B cell (primary cell): ENCODE measurements around the gene WDSUB1. TPM values are rescaled to one million over a fixed set of nuclear protein-coding genes. Genes with fewer than 3 reads are reported as not detected.

ENCODE experiments used
- ATAC-seq: fragments of 200-7000 bp; cut with Tn5 transposase; one replicate; pipeline ENCODE4 v1.10.0; 2021; ENCODE audit warnings: low read depth, mild to moderate bottlenecking, moderate number of reproducible peaks, moderate library complexity
- CTCF ChIA-PET: fragments of 350-600 bp; sonication (Branson Sonifier 250); formaldehyde crosslinking; loops from one replicate; lab custom pipeline; 2021; ENCODE audit warnings: antibody characterized with exemption, inconsistent platforms; lab: Charles Lee
- POLR2A ChIA-PET: fragments of 350-600 bp; sonication (Branson Sonifier 250); formaldehyde crosslinking; loops from one replicate; lab custom pipeline; 2021; ENCODE audit warnings: antibody characterized with exemption; lab: Charles Lee
- DNase-seq: peaks from one replicate; pipeline ENCODE4 v3.0.0; 2013
- H2AFZ ChIP-seq: 2 replicates; pipeline ENCODE4 v1.6.1; 2012; ENCODE audit warnings: mild to moderate bottlenecking, low read depth, low read length; ENCODE audit not compliant: insufficient read depth, poor library complexity, severe bottlenecking
- H3K27ac ChIP-seq, 2 donors: 1 replicate in 1 of 2; 2 replicates in 1 of 2; pipeline ENCODE4 v1.5.1; 2012 to 2013; ENCODE audit warnings: low read length in 2 of 2, mild to moderate bottlenecking in 2 of 2, moderate library complexity in 1 of 2
- H3K27me3 ChIP-seq, 4 experiments: fragments of 200-600 bp in 1 of 4; sonication (generic) in 1 of 4; replicated peaks in 1 of 4; 1 replicate in 2 of 4; 2 replicates in 2 of 4; pipeline versions ENCODE4 v1.6.1 to v1.7.0; 2013 to 2016; ENCODE audit warnings: low read length in 3 of 4, mild to moderate bottlenecking in 2 of 4, mixed read lengths in 1 of 4, moderate library complexity in 1 of 4; ENCODE audit not compliant: insufficient read depth in 4 of 4, control insufficient read depth in 3 of 4; ENCODE audit errors: control extremely low read depth in 1 of 4
- H3K36me3 ChIP-seq, 2 experiments: replicated peaks in 1 of 2; 1 replicate in 1 of 2; 2 replicates in 1 of 2; pipeline versions ENCODE4 v1.6.1 to v1.7.1; 2013; ENCODE audit warnings: low read length in 1 of 2; ENCODE audit not compliant: insufficient read depth in 2 of 2, control insufficient read depth in 1 of 2; ENCODE audit errors: control extremely low read depth in 1 of 2, extremely low read depth in 1 of 2
- H3K4me1 ChIP-seq, 2 donors: fragments of 200-600 bp in 1 of 2; sonication (generic) in 1 of 2; 1 replicate in 1 of 2; 2 replicates in 1 of 2; pipeline versions ENCODE4 v1.5.1 to v1.6.1; 2013 to 2017; ENCODE audit warnings: low read length in 2 of 2; ENCODE audit not compliant: control insufficient read depth in 2 of 2, insufficient read depth in 2 of 2
- H3K4me2 ChIP-seq: replicated peaks from 2 replicates; pipeline ENCODE3; 2012; ENCODE audit warnings: mild to moderate bottlenecking, low read depth, low read length; ENCODE audit not compliant: poor library complexity, severe bottlenecking
- H3K4me3 ChIP-seq, 5 experiments: fragments of 200-600 bp in 1 of 5; sonication (generic) in 1 of 5; 1 replicate in 3 of 5; 2 replicates in 2 of 5; pipeline versions ENCODE4 v1.5.1 to v1.7.0; 2011 to 2016; ENCODE audit warnings: low read length in 4 of 5, mild to moderate bottlenecking in 4 of 5, low read depth in 2 of 5, control low read depth in 1 of 5, moderate library complexity in 1 of 5; ENCODE audit not compliant: insufficient read depth in 1 of 5; ENCODE audit errors: control extremely low read depth in 1 of 5, extremely low read depth in 1 of 5
- H3K79me2 ChIP-seq: fragments of 200-600 bp; sonication (generic); one replicate; pipeline ENCODE4 v1.6.0; 2016; ENCODE audit warnings: low read length; ENCODE audit not compliant: control insufficient read depth, insufficient read depth
- H3K9ac ChIP-seq: fragments of 200-600 bp; sonication (generic); 2 replicates; pipeline ENCODE4 v1.6.1; 2017; ENCODE audit warnings: mild to moderate bottlenecking, low read length, moderate library complexity
- H3K9me3 ChIP-seq, 3 donors: one replicate each; pipeline versions ENCODE4 v1.6.1 to v1.7.1; 2013; ENCODE audit warnings: low read length in 2 of 3; ENCODE audit not compliant: control insufficient read depth in 2 of 3, insufficient read depth in 1 of 3; ENCODE audit errors: control extremely low read depth in 1 of 3
- H4K20me1 ChIP-seq: 2 replicates; pipeline ENCODE4 v1.6.0; 2012; ENCODE audit warnings: mild to moderate bottlenecking, low read length; ENCODE audit not compliant: insufficient read depth, control insufficient read depth, poor library complexity, severe bottlenecking
- H3K27ac Mint-ChIP-seq: one replicate; pipeline ENCODE4 v1.8.0; 2021; ENCODE audit warnings: mixed read lengths
- H3K27me3 Mint-ChIP-seq: one replicate; pipeline ENCODE4 v1.8.0; 2021; ENCODE audit warnings: mixed read lengths
- H3K4me1 Mint-ChIP-seq: one replicate; pipeline ENCODE4 v1.8.0; 2021; ENCODE audit warnings: mixed read lengths
- H3K4me3 Mint-ChIP-seq: one replicate; pipeline ENCODE4 v1.8.0; 2021; ENCODE audit warnings: mixed read lengths
- H3K9me3 Mint-ChIP-seq: one replicate; pipeline ENCODE4 v1.8.0; 2022; ENCODE audit warnings: mixed read lengths; ENCODE audit not compliant: insufficient read depth
- EZH2 ChIP-seq: IDR thresholded peaks from 2 replicates; pipeline ENCODE4 v1.6.1; 2012; ENCODE audit warnings: borderline replicate concordance, low read depth, mild to moderate bottlenecking, moderate library complexity, low read length; ENCODE audit not compliant: insufficient read depth, poor library complexity, severe bottlenecking
- WGBS: methylation state at CpG from one replicate; pipeline ENCODE4 v1.1.5; 2013; ENCODE audit warnings: missing lambda C conversion rate; ENCODE audit not compliant: insufficient coverage; 5-methylcytosine and 5-hydroxymethylcytosine counted together
- intact Hi-C: fragments of 100-400 bp; cut with micrococcal nuclease; formaldehyde crosslinking; loops from one replicate; pipeline ENCODE4 v1.10.0; 2022
- polyA plus RNA-seq: library from polyadenylated mRNA; depleted of rRNA; stranded (reverse); fragments of >200 nt; gene quantifications from 2 replicates; pipeline ENCODE4 v1.2.3, GENCODE V29; 2012
- total RNA-seq, 2 donors: library from RNA; stranded (reverse); fragments of 120-200 nt in 1 of 2; gene quantifications; 1 replicate in 1 of 2; 2 replicates in 1 of 2; pipeline versions ENCODE4 v1.2.3 to v1.2.4, GENCODE V29; 2013 to 2022
- TF ChIP-seq, protein P1 (sequence below): fragments of 200-600 bp; IDR thresholded peaks from one replicate; pipeline ENCODE4 v1.8.0; 2022; ENCODE audit warnings: antibody characterized with exemption, mild to moderate bottlenecking

The WDSUB1 gene
- total and polyA plus RNA-seq, 2 donors (not counting 1 experiment from before 2014, with no cell fraction given) = 10.8 to 13.6 TPM

- Mint-ChIP-seq H3K4me1 (no peaks in the 10 kb centered on the region), H3K9me3 (no peaks in the 10 kb centered on the region), H3K27me3 (no peaks in the 10 kb centered on the region), H3K4me3 (no peak overlapping the region), H3K27ac (no peak overlapping the region)
- no peak overlapping the region for H3K4me3 ChIP-seq
- CTCF ChIA-PET = no interaction called here
- no peak for DNase-seq
- H3K9me3 ChIP-seq = no peaks in the 10 kb centered on the region
- no peak overlapping the region for H3K9ac ChIP-seq
- H3K79me2 ChIP-seq = peaks cover 12% of the 10 kb centered on the region
- no peak overlapping the region for H3K4me2 ChIP-seq
- ATAC-seq = no peak
- peaks cover 5% of the 10 kb centered on the region for H4K20me1 ChIP-seq
- POLR2A ChIA-PET = no interaction called here
- intact Hi-C loops = no loop called here
- no peaks in the 10 kb centered on the region for H3K27me3 ChIP-seq
- H3K4me1 ChIP-seq = no peaks in the 10 kb centered on the region
- 96% methylated on average over 4 of the region's 5 CpGs for WGBS
- H3K36me3 ChIP-seq = peaks cover 0 to 4% of the 10 kb centered on the region in 2 experiments
- no peak overlapping the region for H3K27ac ChIP-seq
- H2AFZ ChIP-seq = no peak overlapping the region
- TF ChIP-seq, protein P1, sequence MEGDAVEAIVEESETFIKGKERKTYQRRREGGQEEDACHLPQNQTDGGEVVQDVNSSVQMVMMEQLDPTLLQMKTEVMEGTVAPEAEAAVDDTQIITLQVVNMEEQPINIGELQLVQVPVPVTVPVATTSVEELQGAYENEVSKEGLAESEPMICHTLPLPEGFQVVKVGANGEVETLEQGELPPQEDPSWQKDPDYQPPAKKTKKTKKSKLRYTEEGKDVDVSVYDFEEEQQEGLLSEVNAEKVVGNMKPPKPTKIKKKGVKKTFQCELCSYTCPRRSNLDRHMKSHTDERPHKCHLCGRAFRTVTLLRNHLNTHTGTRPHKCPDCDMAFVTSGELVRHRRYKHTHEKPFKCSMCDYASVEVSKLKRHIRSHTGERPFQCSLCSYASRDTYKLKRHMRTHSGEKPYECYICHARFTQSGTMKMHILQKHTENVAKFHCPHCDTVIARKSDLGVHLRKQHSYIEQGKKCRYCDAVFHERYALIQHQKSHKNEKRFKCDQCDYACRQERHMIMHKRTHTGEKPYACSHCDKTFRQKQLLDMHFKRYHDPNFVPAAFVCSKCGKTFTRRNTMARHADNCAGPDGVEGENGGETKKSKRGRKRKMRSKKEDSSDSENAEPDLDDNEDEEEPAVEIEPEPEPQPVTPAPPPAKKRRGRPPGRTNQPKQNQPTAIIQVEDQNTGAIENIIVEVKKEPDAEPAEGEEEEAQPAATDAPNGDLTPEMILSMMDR = no peak
- no peak for TF ChIP-seq EZH2
Measured at GRCh38 chr2:159262904-159263303, 23.6 kb downstream of the WDSUB1 start.

GRCh38 chr2:159262226-159262625, 24.3 kb downstream of the WDSUB1 start:
- ATAC-seq (no peak), DNase-seq (no peak)
- TF ChIP-seq EZH2 = no peak
- TF ChIP-seq, protein P1 = no peak
- Histone ChIP-seq H2AFZ (no peak overlapping the region), H3K4me2 (no peak overlapping the region), H3K4me3 (no peak overlapping the region), H3K36me3 (peaks cover 0 to 5% of the 10 kb centered on the region in 2 experiments), H3K9ac (no peak overlapping the region), H3K9me3 (no peaks in the 10 kb centered on the region), H4K20me1 (peaks cover 5% of the 10 kb centered on the region), H3K27ac (no peak overlapping the region), H3K79me2 (peaks cover 9% of the 10 kb centered on the region), H3K4me1 (no peaks in the 10 kb centered on the region), H3K27me3 (no peaks in the 10 kb centered on the region)
- H3K27ac Mint-ChIP-seq = no peak overlapping the region
- intact Hi-C loops = no loop called here
- POLR2A ChIA-PET = no interaction called here
- H3K9me3 Mint-ChIP-seq = no peaks in the 10 kb centered on the region
- H3K27me3 Mint-ChIP-seq = no peaks in the 10 kb centered on the region
- H3K4me1 Mint-ChIP-seq = no peaks in the 10 kb centered on the region
- 100% methylated on average over 3 of the region's 6 CpGs for WGBS
- H3K4me3 Mint-ChIP-seq = no peak overlapping the region
- CTCF ChIA-PET = no interaction called here
